Ishikawa (cell line): Measurements from ENCODE around the gene GJA4.

Source experiments
- CREB1 ChIP-seq: IDR thresholded peaks from 2 replicates; pipeline ENCODE4 v1.6.1; 2012; ENCODE audit warnings: low read depth
- EGR1 ChIP-seq: IDR thresholded peaks from 2 replicates; pipeline ENCODE4 v1.6.1; 2012
- EP300 ChIP-seq: IDR thresholded peaks from 2 replicates; pipeline ENCODE4 v1.6.1; 2012; ENCODE audit warnings: borderline replicate concordance
- MAX ChIP-seq: IDR thresholded peaks from 2 replicates; pipeline ENCODE4 v1.6.1; 2012
- RAD21 ChIP-seq: IDR thresholded peaks from 2 replicates; pipeline ENCODE4 v1.6.1; 2012; ENCODE audit warnings: low read depth
- REST ChIP-seq: IDR thresholded peaks from 2 replicates; pipeline ENCODE4 v1.6.1; 2012; ENCODE audit warnings: low read depth, mild to moderate bottlenecking
- TEAD4 ChIP-seq: IDR thresholded peaks from 2 replicates; pipeline ENCODE4 v1.6.1; 2012

DNA sequence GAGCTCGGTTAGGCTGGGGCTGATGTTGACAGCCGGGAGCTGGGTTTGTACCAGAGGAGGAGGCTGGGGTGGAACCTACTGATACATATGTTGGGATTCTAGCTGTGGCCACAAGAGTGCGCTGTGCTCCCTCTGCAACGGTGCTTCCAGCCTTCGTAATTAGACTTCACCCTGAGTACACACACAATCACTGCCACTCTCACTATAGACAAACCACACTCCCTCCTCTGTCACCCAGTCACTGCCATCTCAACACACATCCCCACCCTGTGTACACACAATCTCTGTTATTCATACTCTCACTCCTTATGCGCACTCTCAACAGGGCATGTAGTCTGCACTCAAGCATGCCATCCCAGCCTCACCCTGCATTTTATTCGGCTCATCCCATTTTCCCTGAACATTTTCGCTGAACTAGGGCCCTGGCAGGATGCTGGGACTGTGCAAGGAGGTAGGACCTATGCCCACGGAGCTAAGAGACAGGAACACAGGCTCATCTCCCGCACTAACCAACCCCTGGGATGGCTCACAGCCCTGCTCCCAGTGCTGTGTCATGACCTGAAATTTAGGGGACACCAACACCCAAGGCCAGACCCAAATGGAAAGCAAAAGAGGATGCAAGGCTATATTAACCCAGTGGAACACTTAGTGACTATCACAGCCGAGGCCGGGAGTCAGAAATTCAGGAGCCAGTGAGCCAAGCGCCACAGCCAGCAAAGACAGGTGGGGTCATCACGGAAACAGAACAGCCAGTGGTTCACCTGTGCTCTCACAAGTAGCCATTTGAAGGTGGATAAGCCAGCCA is 6.1 kb upstream of the GJA4 start:
- TF ChIP-seq MAX (no peak), RAD21 (peak; percentile 81), EGR1 (no peak), EP300 (no peak), REST (no peak), TEAD4 (no peak), CREB1 (no peak)
